ENCODE results near the gene DIP2C. TPM values are rescaled to one million over a fixed set of nuclear protein-coding genes. Genes with fewer than 3 reads are reported as not detected.

DIP2C gene
- polyA plus RNA-seq, 1 of the 3 experiments (the other 2 are of a cell fraction), result 8.7 TPM

DNA sequence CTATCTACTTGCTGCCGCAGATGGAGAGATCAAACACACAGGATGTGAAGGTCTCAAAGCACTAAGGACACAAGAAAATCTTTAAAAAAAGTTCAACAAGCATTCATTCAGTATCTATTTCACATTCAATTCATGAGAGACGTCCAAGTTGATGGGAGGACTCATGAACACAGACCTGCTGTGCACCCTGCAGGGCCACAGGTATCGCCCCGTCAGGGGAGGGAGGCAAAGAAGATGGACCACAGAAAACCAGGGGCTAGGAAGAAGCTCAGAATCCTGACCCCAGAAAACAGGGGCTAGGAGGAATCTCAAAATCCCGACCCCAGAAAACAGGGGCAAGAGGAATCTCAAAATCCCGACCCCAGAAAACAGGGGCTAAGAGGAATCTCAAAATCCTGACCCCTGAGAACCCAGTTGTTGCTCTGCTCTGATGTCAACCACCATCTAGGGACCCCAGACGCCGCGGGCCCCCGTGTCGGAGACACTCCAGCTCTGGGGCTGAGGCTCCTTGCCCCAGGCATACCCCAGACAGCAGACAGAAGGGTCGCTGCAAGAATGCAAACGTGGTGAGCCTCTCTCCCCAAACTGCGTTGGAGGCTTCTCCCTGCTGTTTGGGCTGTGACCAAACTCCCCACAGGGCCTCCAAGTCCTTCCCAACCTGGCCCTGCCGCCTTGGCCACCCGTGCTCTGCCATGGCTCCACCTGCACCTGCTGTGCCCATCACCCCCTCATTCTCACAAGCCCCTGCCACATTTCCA lies 197.6 kb downstream of the DIP2C start:
- CTCF ChIA-PET, result interaction anchor here (0.7 to 1.4 kb wide), 3 partner anchors 10 to 298 kb away, joined by 3 to 4 read pairs (median 3); no protein-coding TSS in a partner anchor
- no peaks in the 10 kb centered on the region for H3K27me3 ChIP-seq (ENCODE audit: insufficient read depth)
- no peaks in the 10 kb centered on the region for H3K9me3 ChIP-seq
- no peaks in the 10 kb centered on the region for H3K36me3 ChIP-seq (replicated peaks in 1 of 2; ENCODE audit: control insufficient read depth in 1 of 2, insufficient read depth in 2 of 2, low read length in 1 of 2)
- H3K4me1 ChIP-seq (ENCODE audit: control insufficient read depth in 1 of 2, insufficient read depth in 2 of 2, low read depth in 1 of 2, low read length in 1 of 2), result peaks cover 0 to 27% of the 10 kb centered on the region in 2 experiments; a peak in 1 of 4 replicates
- peaks cover 48% of the 10 kb centered on the region for H4K20me1 ChIP-seq (ENCODE audit: insufficient read depth)
- DNase-seq, result no peak
- no peak overlapping the region for H3K4me2 ChIP-seq
- POLR2A ChIA-PET, result no interaction called here
- no peak overlapping the region for H3K4me3 ChIP-seq (ENCODE audit: low read depth in 2 of 2, low read length in 1 of 2)
- no peak for TF ChIP-seq ELF1 (IDR thresholded peaks at IDR 0.05)
- TF ChIP-seq TAF1 (IDR thresholded peaks at IDR 0.05; ENCODE audit: borderline replicate concordance, low read depth, low read length), result no peak
- no peaks in the 10 kb centered on the region for H3K9me2 ChIP-seq
- H2AFZ ChIP-seq (ENCODE audit: low read depth), result no peak overlapping the region
- H3K79me2 ChIP-seq (ENCODE audit: insufficient read depth), result peaks cover 56% of the 10 kb centered on the region
- WGBS (ENCODE audit: low lambda C conversion rate), result 98% methylated on average over 8 of the region's 16 CpGs
- no peak overlapping the region; a peak in 1 of 4 replicates for H3K27ac ChIP-seq (ENCODE audit: low read depth in 2 of 2, low read length in 1 of 2)
- H3K9ac ChIP-seq, result no peak overlapping the region
- no peaks in the 10 kb centered on the region for H3F3A ChIP-seq (replicated peaks; ENCODE audit: insufficient read depth)

DNA sequence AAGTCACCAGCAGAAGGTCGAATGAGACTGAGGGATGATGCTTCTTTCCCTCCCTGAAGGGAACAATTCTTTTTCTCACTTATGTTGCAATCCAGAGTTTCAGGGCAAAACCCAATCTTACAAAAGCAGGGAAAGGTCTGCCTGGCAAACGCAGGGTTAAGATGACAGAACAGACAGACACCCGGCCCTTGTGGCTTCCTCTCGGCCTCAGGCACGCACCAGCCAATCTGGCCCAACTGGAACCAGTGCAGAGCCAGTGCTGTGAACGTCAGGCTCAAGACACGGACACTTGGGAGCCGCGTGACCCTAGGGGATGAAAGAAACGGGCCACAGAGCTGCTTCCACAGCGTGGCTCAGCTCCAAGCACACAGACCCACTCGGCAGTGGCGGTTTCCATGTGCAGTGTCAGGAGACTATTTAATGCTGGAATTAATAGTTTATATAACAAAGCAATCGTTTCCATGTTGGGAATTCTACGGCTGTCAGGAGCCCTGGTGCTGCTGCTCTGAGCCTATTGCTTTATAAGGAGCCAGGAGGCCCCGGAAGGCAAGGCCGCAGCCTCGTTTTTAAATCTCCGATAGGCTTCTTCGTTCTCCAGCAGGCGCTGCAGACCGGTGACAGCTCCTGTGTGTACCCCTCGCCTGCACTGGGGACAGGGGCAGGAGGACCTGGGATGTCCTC lies 198.4 kb downstream of the DIP2C start:
- no peak overlapping the region for H2AFZ ChIP-seq (ENCODE audit: low read depth)
- 90% methylated on average over 20 of the region's 23 CpGs for WGBS (ENCODE audit: low lambda C conversion rate)
- peaks cover 58% of the 10 kb centered on the region for H3K79me2 ChIP-seq (ENCODE audit: insufficient read depth)
- H3K36me3 ChIP-seq (replicated peaks in 1 of 2; ENCODE audit: control insufficient read depth in 1 of 2, insufficient read depth in 2 of 2, low read length in 1 of 2), result no peaks in the 10 kb centered on the region
- H3K27me3 ChIP-seq (ENCODE audit: insufficient read depth), result no peaks in the 10 kb centered on the region
- H3K4me1 ChIP-seq (ENCODE audit: control insufficient read depth in 1 of 2, insufficient read depth in 2 of 2, low read depth in 1 of 2, low read length in 1 of 2), result peaks cover 0 to 35% of the 10 kb centered on the region in 2 experiments; a peak in 1 of 4 replicates
- H4K20me1 ChIP-seq (ENCODE audit: insufficient read depth), result peaks cover 49% of the 10 kb centered on the region
- H3K9me2 ChIP-seq, result no peaks in the 10 kb centered on the region
- no peak overlapping the region for H3K9ac ChIP-seq
- POLR2A ChIA-PET, result no interaction called here
- H3K9me3 ChIP-seq, result no peaks in the 10 kb centered on the region
- CTCF ChIA-PET, result interaction anchor here (0.7 kb wide), 1 partner anchor 40 kb away, joined by 3 read pairs; no protein-coding TSS in a partner anchor
- H3F3A ChIP-seq (replicated peaks; ENCODE audit: insufficient read depth), result no peaks in the 10 kb centered on the region
- H3K27ac ChIP-seq (ENCODE audit: low read depth in 2 of 2, low read length in 1 of 2), result no peak overlapping the region; a peak in 1 of 4 replicates
- H3K4me3 ChIP-seq (ENCODE audit: low read depth in 2 of 2, low read length in 1 of 2), result no peak overlapping the region
- peak; percentile 53 for DNase-seq
- no peak for TF ChIP-seq RFX5 (IDR thresholded peaks at IDR 0.05; ENCODE audit: low read length)
- no peak for TF ChIP-seq CHD2 (IDR thresholded peaks at IDR 0.05; ENCODE audit: low read length, partially characterized antibody)
- no peak for TF ChIP-seq RCOR1 (IDR thresholded peaks at IDR 0.05; ENCODE audit: low read length)
- TF ChIP-seq, protein P1, sequence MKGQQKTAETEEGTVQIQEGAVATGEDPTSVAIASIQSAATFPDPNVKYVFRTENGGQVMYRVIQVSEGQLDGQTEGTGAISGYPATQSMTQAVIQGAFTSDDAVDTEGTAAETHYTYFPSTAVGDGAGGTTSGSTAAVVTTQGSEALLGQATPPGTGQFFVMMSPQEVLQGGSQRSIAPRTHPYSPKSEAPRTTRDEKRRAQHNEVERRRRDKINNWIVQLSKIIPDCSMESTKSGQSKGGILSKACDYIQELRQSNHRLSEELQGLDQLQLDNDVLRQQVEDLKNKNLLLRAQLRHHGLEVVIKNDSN (IDR thresholded peaks at IDR 0.05; ENCODE audit: borderline replicate concordance, low read depth), result no peak
- TF ChIP-seq TCF12 (IDR thresholded peaks at IDR 0.05), result no peak
- TF ChIP-seq FOXJ3 (CRISPR knock-in tag; IDR thresholded peaks at IDR 0.05), result no peak
- no peak for TF ChIP-seq POLR2AphosphoS5 (IDR thresholded peaks at IDR 0.05; ENCODE audit: low read depth, low read length)
- TF ChIP-seq EZH2phosphoT487 (IDR thresholded peaks at IDR 0.05; ENCODE audit: borderline replicate concordance, low read depth), result no peak
- TF ChIP-seq FOXM1 (IDR thresholded peaks at IDR 0.05; ENCODE audit: low read depth), result no peak
- no peak for TF ChIP-seq MEF2A (IDR thresholded peaks at IDR 0.05; ENCODE audit: borderline replicate concordance, low read depth)
- no peak for TF ChIP-seq SMC3 (IDR thresholded peaks at IDR 0.05; ENCODE audit: low read depth, low read length)
- TF ChIP-seq YY1 (IDR thresholded peaks at IDR 0.05; ENCODE audit: low read depth), result no peak
- no peak for TF ChIP-seq FOSL2 (IDR thresholded peaks at IDR 0.05; ENCODE audit: borderline replicate concordance, low read depth)
- TF ChIP-seq, protein P2, sequence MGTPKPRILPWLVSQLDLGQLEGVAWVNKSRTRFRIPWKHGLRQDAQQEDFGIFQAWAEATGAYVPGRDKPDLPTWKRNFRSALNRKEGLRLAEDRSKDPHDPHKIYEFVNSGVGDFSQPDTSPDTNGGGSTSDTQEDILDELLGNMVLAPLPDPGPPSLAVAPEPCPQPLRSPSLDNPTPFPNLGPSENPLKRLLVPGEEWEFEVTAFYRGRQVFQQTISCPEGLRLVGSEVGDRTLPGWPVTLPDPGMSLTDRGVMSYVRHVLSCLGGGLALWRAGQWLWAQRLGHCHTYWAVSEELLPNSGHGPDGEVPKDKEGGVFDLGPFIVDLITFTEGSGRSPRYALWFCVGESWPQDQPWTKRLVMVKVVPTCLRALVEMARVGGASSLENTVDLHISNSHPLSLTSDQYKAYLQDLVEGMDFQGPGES (IDR thresholded peaks at IDR 0.05; ENCODE audit: low read depth, low read length), result no peak
- no peak for TF ChIP-seq RAD21 (IDR thresholded peaks at IDR 0.05; ENCODE audit: low read length)
- no peak for TF ChIP-seq NFIC (IDR thresholded peaks at IDR 0.05; ENCODE audit: borderline replicate concordance)
- TF ChIP-seq MAX (IDR thresholded peaks at IDR 0.05; ENCODE audit: low read depth), result no peak
- TF ChIP-seq, protein P3, sequence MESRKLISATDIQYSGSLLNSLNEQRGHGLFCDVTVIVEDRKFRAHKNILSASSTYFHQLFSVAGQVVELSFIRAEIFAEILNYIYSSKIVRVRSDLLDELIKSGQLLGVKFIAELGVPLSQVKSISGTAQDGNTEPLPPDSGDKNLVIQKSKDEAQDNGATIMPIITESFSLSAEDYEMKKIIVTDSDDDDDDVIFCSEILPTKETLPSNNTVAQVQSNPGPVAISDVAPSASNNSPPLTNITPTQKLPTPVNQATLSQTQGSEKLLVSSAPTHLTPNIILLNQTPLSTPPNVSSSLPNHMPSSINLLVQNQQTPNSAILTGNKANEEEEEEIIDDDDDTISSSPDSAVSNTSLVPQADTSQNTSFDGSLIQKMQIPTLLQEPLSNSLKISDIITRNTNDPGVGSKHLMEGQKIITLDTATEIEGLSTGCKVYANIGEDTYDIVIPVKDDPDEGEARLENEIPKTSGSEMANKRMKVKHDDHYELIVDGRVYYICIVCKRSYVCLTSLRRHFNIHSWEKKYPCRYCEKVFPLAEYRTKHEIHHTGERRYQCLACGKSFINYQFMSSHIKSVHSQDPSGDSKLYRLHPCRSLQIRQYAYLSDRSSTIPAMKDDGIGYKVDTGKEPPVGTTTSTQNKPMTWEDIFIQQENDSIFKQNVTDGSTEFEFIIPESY (IDR thresholded peaks at IDR 0.05; ENCODE audit: borderline replicate concordance, low read depth), result no peak
- TF ChIP-seq MXI1 (IDR thresholded peaks at IDR 0.05; ENCODE audit: low read depth, low read length), result no peak
- TF ChIP-seq NRF1 (IDR thresholded peaks at IDR 0.05; ENCODE audit: low read depth, low read length), result no peak
- no peak overlapping the region for H3K4me2 ChIP-seq
